Esophagus muscularis mucosa (tissue), 4 donors: ENCODE measurements around the gene PSMG4. TPM values are rescaled to one million over a fixed set of nuclear protein-coding genes. Genes with fewer than 3 reads are reported as not detected.

ENCODE experiments used
- DNase-seq: peaks from one replicate; pipeline ENCODE4 v3.0.0-alpha.2; 2017; ENCODE audit errors: extremely low spot score
- H3K27ac ChIP-seq, 4 donors: fragments of 200-600 bp; sonication (generic); replicated peaks in 1 of 4; 1 replicate in 3 of 4; 2 replicates in 1 of 4; pipeline ENCODE4 v1.5.1; 2016 to 2019; ENCODE audit warnings: mild to moderate bottlenecking in 1 of 4
- H3K27me3 ChIP-seq, 4 donors: fragments of 200-600 bp; sonication (generic); one replicate each; pipeline versions ENCODE4 v1.5.1 to v1.6.0; 2016 to 2019
- H3K36me3 ChIP-seq, 4 donors: fragments of 200-600 bp; sonication (generic); one replicate each; pipeline ENCODE4 v1.5.1; 2016 to 2019
- H3K4me1 ChIP-seq, 4 donors: fragments of 200-600 bp; sonication (generic); one replicate each; pipeline ENCODE4 v1.5.1; 2016 to 2019
- H3K4me3 ChIP-seq, 4 donors: fragments of 200-600 bp; sonication (generic); 1 replicate in 2 of 4; 2 replicates in 2 of 4; pipeline ENCODE4 v1.5.1; 2016 to 2019; ENCODE audit warnings: mild to moderate bottlenecking in 4 of 4, moderate library complexity in 1 of 4
- H3K9me3 ChIP-seq, 4 donors: fragments of 200-600 bp; sonication (generic); 1 replicate in 3 of 4; 2 replicates in 1 of 4; pipeline ENCODE4 v1.5.1; 2016 to 2019
- EP300 ChIP-seq: sonication (generic); formaldehyde crosslinking; IDR thresholded peaks from one replicate; pipeline ENCODE4 v1.6.1; 2017; ENCODE audit warnings: antibody characterized with exemption
- POLR2A ChIP-seq: fragments of 450-650 bp; IDR thresholded peaks from one replicate; pipeline ENCODE4 v1.6.1; 2017; ENCODE audit warnings: antibody characterized with exemption, moderate library complexity, mild to moderate bottlenecking, low read depth
- POLR2AphosphoS5 ChIP-seq, 2 donors: sonication (generic); formaldehyde crosslinking; IDR thresholded peaks; one replicate each; pipeline ENCODE4 v1.6.1; 2017; ENCODE audit warnings: antibody characterized with exemption in 2 of 2
- WGBS: methylation state at CpG from one replicate; pipeline ENCODE4 v1.1.5; 2018; 5-methylcytosine and 5-hydroxymethylcytosine counted together
- intact Hi-C: fragments of 100-400 bp; cut with DNase I; formaldehyde crosslinking; loops from one replicate; pipeline ENCODE4 v1.15.1; 2023
- total RNA-seq, 4 donors: library from RNA; depleted of rRNA; stranded (reverse); fragments of >200 nt; gene quantifications; one replicate each; pipeline versions ENCODE4 v1.1.0 to v1.2.1, GENCODE V29; 2016
- TF ChIP-seq, protein P1 (sequence below), 3 experiments: fragments of 200-600 bp in 2 of 3; fragments of 450-650 bp in 1 of 3; sonication (generic) in 2 of 3; IDR thresholded peaks; one replicate each; pipeline ENCODE4 v1.5.1; 2017 to 2019; ENCODE audit warnings: antibody characterized with exemption in 3 of 3, mild to moderate bottlenecking in 2 of 3, moderate library complexity in 1 of 3

PSMG4 gene
- total RNA-seq, 4 donors from 2014 or later = 21.4 to 28.6 (median 25.7) TPM

GRCh38 chr6:3249821-3250220 lies 8.9 kb upstream of the PSMG4 start:
- Histone ChIP-seq H3K4me1 (peaks cover 23 to 51% (median 47%) of the 10 kb centered on the region in 4 donors), H3K27ac (peak overlapping the region in 2 of 4 donors; percentile 23 to 50), H3K27me3 (no peaks in the 10 kb centered on the region), H3K36me3 (no peaks in the 10 kb centered on the region), H3K4me3 (no peak overlapping the region), H3K9me3 (no peaks in the 10 kb centered on the region)
- DNase-seq = no peak
- 85% methylated on average over 3 of the region's 3 CpGs for WGBS
- TF ChIP-seq, protein P1, sequence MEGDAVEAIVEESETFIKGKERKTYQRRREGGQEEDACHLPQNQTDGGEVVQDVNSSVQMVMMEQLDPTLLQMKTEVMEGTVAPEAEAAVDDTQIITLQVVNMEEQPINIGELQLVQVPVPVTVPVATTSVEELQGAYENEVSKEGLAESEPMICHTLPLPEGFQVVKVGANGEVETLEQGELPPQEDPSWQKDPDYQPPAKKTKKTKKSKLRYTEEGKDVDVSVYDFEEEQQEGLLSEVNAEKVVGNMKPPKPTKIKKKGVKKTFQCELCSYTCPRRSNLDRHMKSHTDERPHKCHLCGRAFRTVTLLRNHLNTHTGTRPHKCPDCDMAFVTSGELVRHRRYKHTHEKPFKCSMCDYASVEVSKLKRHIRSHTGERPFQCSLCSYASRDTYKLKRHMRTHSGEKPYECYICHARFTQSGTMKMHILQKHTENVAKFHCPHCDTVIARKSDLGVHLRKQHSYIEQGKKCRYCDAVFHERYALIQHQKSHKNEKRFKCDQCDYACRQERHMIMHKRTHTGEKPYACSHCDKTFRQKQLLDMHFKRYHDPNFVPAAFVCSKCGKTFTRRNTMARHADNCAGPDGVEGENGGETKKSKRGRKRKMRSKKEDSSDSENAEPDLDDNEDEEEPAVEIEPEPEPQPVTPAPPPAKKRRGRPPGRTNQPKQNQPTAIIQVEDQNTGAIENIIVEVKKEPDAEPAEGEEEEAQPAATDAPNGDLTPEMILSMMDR (IDR thresholded peaks at IDR 0.05) = no peak
- no peak for TF ChIP-seq POLR2AphosphoS5 (IDR thresholded peaks at IDR 0.05)
- no peak for TF ChIP-seq POLR2A
- no peak for TF ChIP-seq EP300
- intact Hi-C loops = loop anchor here (2.0 kb wide), 1 partner anchor 93 kb away; the partner anchor contains the start of gene TUBB2A

- H3K4me3 ChIP-seq = no peak overlapping the region
- no peak for DNase-seq
- intact Hi-C loops = loop anchor here (2.0 kb wide), 1 partner anchor 93 kb away; the partner anchor contains the start of gene TUBB2A
- 85% methylated on average over 9 of the region's 9 CpGs for whole genome bisulfite sequencing
- peaks cover 23 to 51% (median 47%) of the 10 kb centered on the region in 4 donors for H3K4me1 ChIP-seq
- no peaks in the 10 kb centered on the region for H3K27me3 ChIP-seq
- TF ChIP-seq, protein P1 (IDR thresholded peaks at IDR 0.05) = no peak
- TF ChIP-seq EP300 (no peak), POLR2A (no peak), POLR2AphosphoS5 (IDR thresholded peaks at IDR 0.05) (no peak)
- no peaks in the 10 kb centered on the region for H3K36me3 ChIP-seq
- H3K27ac ChIP-seq = peak overlapping the region in 1 of 4 donors; percentile 23
- no peaks in the 10 kb centered on the region for H3K9me3 ChIP-seq
Observed at GRCh38 chr6:3250231-3250675, 8.5 kb upstream of the PSMG4 start.

DNA sequence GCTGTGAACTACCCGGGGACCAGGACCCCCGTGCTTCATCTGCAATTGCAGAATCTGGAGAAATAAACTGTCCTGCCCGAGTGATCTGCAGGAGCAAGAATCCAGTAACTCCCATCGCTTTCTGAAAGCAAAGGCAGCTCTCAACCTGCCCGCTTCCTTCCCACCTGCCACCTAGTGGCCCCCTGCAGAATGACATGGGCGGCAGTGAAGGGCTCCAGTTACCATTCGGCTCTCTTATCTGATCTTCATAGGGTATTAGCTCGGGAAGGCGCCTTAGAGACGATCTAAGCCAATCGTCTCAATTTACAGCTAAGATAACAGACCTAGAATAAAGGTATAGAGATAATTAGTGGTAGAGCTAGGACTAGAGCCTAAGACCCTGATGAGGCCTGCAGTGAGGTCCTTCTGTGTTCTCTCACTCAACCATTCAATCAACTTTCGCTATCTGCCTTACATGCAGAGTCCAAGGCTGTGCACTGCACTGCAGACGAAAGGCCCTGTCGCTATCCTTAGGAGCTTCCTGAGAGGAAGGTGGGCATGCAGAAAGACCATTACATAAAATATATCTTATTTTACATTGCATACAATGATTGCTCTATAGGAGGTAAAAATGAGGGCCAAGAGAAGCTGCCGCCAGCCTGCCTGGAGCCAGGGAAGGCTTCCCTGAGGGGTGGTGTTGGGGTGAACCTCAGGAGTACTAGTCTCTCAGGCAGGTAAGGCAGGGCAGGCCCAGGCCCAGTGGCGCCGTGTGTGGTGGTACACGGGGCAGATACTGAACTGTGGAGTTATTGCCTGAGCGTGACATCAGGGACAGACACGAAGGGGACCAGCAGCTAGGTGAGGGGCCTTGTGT lies 7.1 kb upstream of the PSMG4 start:
- Histone ChIP-seq H3K9me3 (no peaks in the 10 kb centered on the region), H3K4me1 (peaks cover 23 to 50% (median 45%) of the 10 kb centered on the region in 4 donors), H3K27me3 (no peaks in the 10 kb centered on the region), H3K27ac (no peak overlapping the region), H3K4me3 (peak overlapping the region in 2 of 4 donors; percentile 21 to 27), H3K36me3 (no peaks in the 10 kb centered on the region)
- TF ChIP-seq POLR2A (no peak), POLR2AphosphoS5 (IDR thresholded peaks at IDR 0.05) (peak; percentile 62 to 73)
- TF ChIP-seq, protein P1 (IDR thresholded peaks at IDR 0.05) = peak in 2 of 3 experiments; percentile 97 to 99
- DNase-seq = peak; percentile 95
- intact Hi-C loops = loop anchor here (1.0 to 2.0 kb wide), 2 partner anchors 95 to 125 kb away; partner anchors contain the start of gene TUBB2A
- WGBS = 33% methylated on average over 15 of the region's 20 CpGs

DNA sequence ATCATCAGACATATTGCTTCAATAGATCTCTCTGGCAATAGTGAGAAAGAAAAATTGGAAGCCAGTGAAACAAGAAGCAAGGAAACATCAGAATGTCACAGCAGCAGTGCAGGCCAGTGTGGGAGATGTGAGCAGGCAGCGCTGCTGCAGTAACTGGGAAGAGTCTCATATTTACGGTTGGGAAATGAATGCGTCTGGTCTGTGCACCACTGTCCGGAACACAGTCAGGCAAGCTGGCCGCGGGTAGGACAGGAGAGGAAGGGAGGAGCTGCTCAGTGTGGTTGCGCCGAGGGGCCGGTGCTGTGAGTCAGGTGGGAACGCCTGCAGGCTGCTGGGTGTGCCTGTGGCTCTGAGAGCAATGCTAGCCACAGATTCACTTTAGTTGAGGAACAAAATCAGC lies 6.4 kb upstream of the PSMG4 start:
- intact Hi-C loops = no loop called here
- WGBS = 93% methylated on average over 10 of the region's 10 CpGs

More for the DNA sequence above, 6.4 kb upstream of the PSMG4 start:
- no peaks in the 10 kb centered on the region for H3K9me3 ChIP-seq
- peaks cover 23 to 43% (median 39%) of the 10 kb centered on the region in 4 donors for H3K4me1 ChIP-seq
- DNase-seq = no peak
- no peak overlapping the region for H3K27ac ChIP-seq
- H3K27me3 ChIP-seq = no peaks in the 10 kb centered on the region
- TF ChIP-seq, protein P1 (IDR thresholded peaks at IDR 0.05) = no peak
- TF ChIP-seq POLR2A = no peak
- no peak for TF ChIP-seq EP300
- TF ChIP-seq POLR2AphosphoS5 (IDR thresholded peaks at IDR 0.05) = no peak
- no peak overlapping the region for H3K4me3 ChIP-seq
- H3K36me3 ChIP-seq = no peaks in the 10 kb centered on the region
